Neural cell (in vitro differentiated cells): Measurements from ENCODE around the gene KIAA0753. TPM values are rescaled to one million over a fixed set of nuclear protein-coding genes. Genes with fewer than 3 reads are reported as not detected.

Source experiments
- H2AFZ ChIP-seq: fragments of 200-600, 300-800 bp; sonication (generic), shearing (Covaris generic); 2 replicates; pipeline ENCODE4 v1.6.0; 2014; ENCODE audit warnings: low read depth, mild to moderate bottlenecking, antibody characterized with exemption, low read length, moderate library complexity
- H3F3A ChIP-seq: fragments of 200-600 bp; shearing (Covaris generic); 2 replicates; pipeline ENCODE4 v1.6.1; 2016; ENCODE audit warnings: mild to moderate bottlenecking, moderate library complexity, mixed read lengths, antibody characterized with exemption, low read length; ENCODE audit not compliant: insufficient read depth, poor library complexity, severe bottlenecking
- H3K27ac ChIP-seq: fragments of 200-600, 300-800 bp; sonication (generic), shearing (Covaris generic); 2 replicates; pipeline ENCODE4 v1.5.1; 2014; ENCODE audit warnings: mild to moderate bottlenecking, low read length, moderate library complexity
- H3K27me3 ChIP-seq: fragments of 300-800, 200-600 bp; sonication (generic), shearing (Covaris generic); 2 replicates; pipeline ENCODE4 v1.6.0; 2014; ENCODE audit warnings: mild to moderate bottlenecking, low read depth, low read length, moderate library complexity; ENCODE audit not compliant: insufficient read depth
- H3K36me3 ChIP-seq: fragments of 300-800, 200-600 bp; sonication (generic), shearing (Covaris generic); 2 replicates; pipeline ENCODE4 v1.5.1; 2014; ENCODE audit warnings: mild to moderate bottlenecking, antibody characterized with exemption, low read length, moderate library complexity; ENCODE audit not compliant: insufficient read depth
- H3K4me2 ChIP-seq: fragments of 300-800, 200-600 bp; sonication (generic), shearing (Covaris generic); 2 replicates; pipeline ENCODE4 v1.6.0; 2014; ENCODE audit warnings: mild to moderate bottlenecking, low read length
- H3K4me3 ChIP-seq: fragments of 300-800, 200-600 bp; sonication (generic), shearing (Covaris generic); 2 replicates; pipeline ENCODE4 v1.5.1; 2014; ENCODE audit warnings: mild to moderate bottlenecking, low read length, moderate library complexity
- H3K79me2 ChIP-seq: fragments of 200-600 bp; shearing (Covaris generic); replicated peaks from 2 replicates; pipeline ENCODE4 v1.6.0; 2014; ENCODE audit warnings: mild to moderate bottlenecking, low read length, moderate library complexity; ENCODE audit not compliant: insufficient read depth
- H3K9ac ChIP-seq: fragments of 300-800, 200-600 bp; sonication (generic), shearing (Covaris generic); 2 replicates; pipeline ENCODE4 v1.6.1; 2016; ENCODE audit warnings: mild to moderate bottlenecking, low read length, mixed read lengths
- H3K9me2 ChIP-seq: fragments of 200-600 bp; shearing (Covaris generic); 2 replicates; pipeline ENCODE4 v1.6.1; 2016; ENCODE audit warnings: mild to moderate bottlenecking, low read length, mixed read lengths; ENCODE audit not compliant: insufficient read depth
- H3K9me3 ChIP-seq: fragments of 200-600, 300-800 bp; sonication (generic), shearing (Covaris generic); 2 replicates; pipeline ENCODE4 v1.6.1; 2016; ENCODE audit warnings: mild to moderate bottlenecking, mixed run types, low read length, moderate library complexity, mixed read lengths
- H4K20me1 ChIP-seq: fragments of 200-600 bp; shearing (Covaris generic); 2 replicates; pipeline ENCODE4 v1.6.1; 2016; ENCODE audit warnings: mild to moderate bottlenecking, mixed run types; ENCODE audit not compliant: insufficient read depth
- CTCF ChIP-seq: fragments of 450-650 bp; IDR thresholded peaks from 2 replicates; pipeline ENCODE4 v1.5.1; 2014; ENCODE audit warnings: antibody characterized with exemption, mild to moderate bottlenecking, moderate library complexity; ENCODE audit not compliant: poor library complexity, severe bottlenecking
- EP300 ChIP-seq: fragments of 450-650 bp; conservative IDR thresholded peaks from 2 replicates; pipeline ENCODE4 v1.6.1; 2014; ENCODE audit warnings: antibody characterized with exemption, mild to moderate bottlenecking, moderate library complexity; ENCODE audit not compliant: poor library complexity, severe bottlenecking
- EZH2 ChIP-seq: fragments of 200-600, 300-800 bp; shearing (Covaris generic), sonication (generic); IDR thresholded peaks from 2 replicates; pipeline ENCODE4 v1.6.1; 2014; ENCODE audit warnings: antibody characterized with exemption, low read length, borderline replicate concordance, mild to moderate bottlenecking; ENCODE audit not compliant: insufficient read depth, poor library complexity, severe bottlenecking
- MXI1 ChIP-seq: fragments of 450-650 bp; conservative IDR thresholded peaks from 2 replicates; pipeline ENCODE4 v1.6.1; 2014; ENCODE audit warnings: antibody characterized with exemption, mild to moderate bottlenecking; ENCODE audit not compliant: poor library complexity, severe bottlenecking
- POLR2AphosphoS5 ChIP-seq: IDR thresholded peaks from 2 replicates; pipeline ENCODE4 v1.6.1; 2012
- RAD21 ChIP-seq: fragments of 450-650 bp; conservative IDR thresholded peaks from 2 replicates; pipeline ENCODE4 v1.6.1; 2014; ENCODE audit warnings: antibody characterized with exemption, mild to moderate bottlenecking, moderate library complexity
- REST ChIP-seq: IDR thresholded peaks from 2 replicates; pipeline ENCODE4 v1.6.1; 2012; ENCODE audit warnings: borderline replicate concordance
- SMC3 ChIP-seq: fragments of 450-650 bp; conservative IDR thresholded peaks from 2 replicates; pipeline ENCODE4 v1.6.1; 2014; ENCODE audit warnings: antibody characterized with exemption, mild to moderate bottlenecking, moderate library complexity; ENCODE audit not compliant: poor library complexity
- TAF1 ChIP-seq: IDR thresholded peaks from 2 replicates; pipeline ENCODE4 v1.6.1; 2012; ENCODE audit warnings: low read depth
- polyA plus RNA-seq: library from polyadenylated mRNA; depleted of rRNA; stranded (reverse); fragments of >200 nt; gene quantifications from 2 replicates; pipeline ENCODE4 v1.2.3, GENCODE V29; 2014

Gene KIAA0753
- polyA plus RNA-seq, 1 donor from 2014 or later, result 32.3 TPM

- Histone ChIP-seq H3K4me3 (no peak overlapping the region), H2AFZ (no peak overlapping the region), H3K9me3 (no peaks in the 10 kb centered on the region), H3K27me3 (no peaks in the 10 kb centered on the region), H3K9me2 (no peaks in the 10 kb centered on the region), H3K36me3 (no peaks in the 10 kb centered on the region), H3K9ac (no peak overlapping the region), H3K79me2 (no peaks in the 10 kb centered on the region), H3F3A (no peaks in the 10 kb centered on the region), H4K20me1 (no peaks in the 10 kb centered on the region), H3K27ac (no peak overlapping the region), H3K4me2 (no peak overlapping the region)
- TF ChIP-seq TAF1 (no peak), MXI1 (no peak), CTCF (no peak), SMC3 (no peak), EZH2 (no peak), POLR2AphosphoS5 (no peak), REST (no peak), RAD21 (no peak), EP300 (no peak)
These were observed 70.9 kb downstream of the KIAA0753 start for GRCh38 chr17:6569370-6570285.

GRCh38 chr17:6568184-6568758, 72.2 kb downstream of the KIAA0753 start:
- Histone ChIP-seq H2AFZ (no peak overlapping the region), H3F3A (no peaks in the 10 kb centered on the region), H3K9me2 (no peaks in the 10 kb centered on the region), H3K4me2 (no peak overlapping the region), H3K9ac (no peak overlapping the region), H3K9me3 (no peaks in the 10 kb centered on the region), H3K4me3 (no peak overlapping the region), H3K27me3 (no peaks in the 10 kb centered on the region), H3K27ac (no peak overlapping the region), H4K20me1 (no peaks in the 10 kb centered on the region), H3K36me3 (no peaks in the 10 kb centered on the region), H3K79me2 (no peaks in the 10 kb centered on the region)
- TF ChIP-seq SMC3, result no peak
- no peak for TF ChIP-seq EP300
- TF ChIP-seq TAF1, result no peak
